Muscle layer of colon (tissue), 2 donors: ENCODE data around the gene USH2A.

Source experiments
- H3K27ac ChIP-seq: one replicate; pipeline ENCODE4 v1.7.0; 2013; ENCODE audit warnings: low read depth, mild to moderate bottlenecking, low read length, moderate library complexity
- H3K27me3 ChIP-seq, 2 donors: one replicate each; pipeline ENCODE4 v1.7.0; 2013; ENCODE audit warnings: low read length in 2 of 2, mild to moderate bottlenecking in 2 of 2; ENCODE audit not compliant: insufficient read depth in 2 of 2, control insufficient read depth in 1 of 2
- H3K36me3 ChIP-seq: one replicate; pipeline ENCODE4 v1.7.0; 2013; ENCODE audit warnings: mild to moderate bottlenecking, low read length; ENCODE audit not compliant: insufficient read depth
- H3K4me1 ChIP-seq: one replicate; pipeline ENCODE4 v1.7.0; 2013; ENCODE audit warnings: mild to moderate bottlenecking, low read length; ENCODE audit not compliant: insufficient read depth
- H3K4me3 ChIP-seq, 2 donors: one replicate each; pipeline ENCODE4 v1.7.0; 2013; ENCODE audit warnings: low read length in 2 of 2, low read depth in 1 of 2, mild to moderate bottlenecking in 1 of 2, moderate library complexity in 1 of 2
- H3K9ac ChIP-seq: one replicate; pipeline ENCODE4 v1.7.0; 2013; ENCODE audit warnings: low read length
- H3K9me3 ChIP-seq: one replicate; pipeline ENCODE4 v1.7.0; 2013; ENCODE audit warnings: mild to moderate bottlenecking, low read length
- donor health status: abdominal sarcoma.
- donor health status: Adenocarcinoma of cecum.

USH2A gene

DNA sequence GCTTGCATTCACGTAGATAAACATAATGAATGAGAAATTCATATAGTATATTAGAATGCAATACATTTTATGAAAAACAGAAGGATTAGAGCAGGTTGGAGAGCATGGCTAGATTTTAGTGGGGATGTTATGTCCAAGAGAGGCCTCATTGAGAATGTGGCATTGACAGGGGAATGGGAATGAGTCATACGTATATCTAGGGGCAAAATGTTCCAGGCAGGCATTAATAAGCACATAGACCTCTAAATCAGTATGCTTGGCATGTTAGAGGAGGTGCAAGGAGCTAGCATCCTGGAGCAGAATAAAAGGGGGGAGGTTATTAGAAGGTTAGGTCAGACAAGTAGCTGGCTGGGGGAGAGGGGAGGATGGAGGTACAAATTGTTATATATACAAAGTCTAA is 93.0 kb downstream of the USH2A start:
- Histone ChIP-seq H3K4me3 (no peak overlapping the region), H3K4me1 (no peaks in the 10 kb centered on the region), H3K36me3 (no peaks in the 10 kb centered on the region), H3K27ac (no peak overlapping the region), H3K27me3 (no peaks in the 10 kb centered on the region), H3K9ac (no peak overlapping the region), H3K9me3 (no peaks in the 10 kb centered on the region)

DNA sequence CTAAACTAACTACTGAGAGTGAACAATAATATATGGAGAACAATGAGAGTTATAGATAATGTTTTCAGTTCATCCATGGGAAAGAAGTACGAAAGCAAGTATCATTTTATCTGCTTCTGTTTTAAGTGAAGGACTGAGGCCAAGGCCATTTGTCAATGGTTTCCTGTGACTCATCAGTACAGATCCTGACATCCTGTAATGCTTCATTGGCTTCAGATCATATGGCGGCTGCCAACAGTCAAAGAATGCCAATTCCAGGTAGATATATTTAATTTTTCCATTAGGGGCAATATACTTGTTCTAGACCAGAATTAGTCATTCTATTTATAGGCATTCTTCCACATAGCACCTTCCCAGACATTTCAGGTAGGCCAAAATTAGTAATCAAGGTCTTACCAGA is 97.3 kb downstream of the USH2A start:
- H3K36me3 ChIP-seq: no peaks in the 10 kb centered on the region
- no peak overlapping the region for H3K9ac ChIP-seq
- H3K4me3 ChIP-seq: no peak overlapping the region
- no peaks in the 10 kb centered on the region for H3K4me1 ChIP-seq
- no peaks in the 10 kb centered on the region for H3K27me3 ChIP-seq
- H3K27ac ChIP-seq: no peak overlapping the region
- no peaks in the 10 kb centered on the region for H3K9me3 ChIP-seq

DNA sequence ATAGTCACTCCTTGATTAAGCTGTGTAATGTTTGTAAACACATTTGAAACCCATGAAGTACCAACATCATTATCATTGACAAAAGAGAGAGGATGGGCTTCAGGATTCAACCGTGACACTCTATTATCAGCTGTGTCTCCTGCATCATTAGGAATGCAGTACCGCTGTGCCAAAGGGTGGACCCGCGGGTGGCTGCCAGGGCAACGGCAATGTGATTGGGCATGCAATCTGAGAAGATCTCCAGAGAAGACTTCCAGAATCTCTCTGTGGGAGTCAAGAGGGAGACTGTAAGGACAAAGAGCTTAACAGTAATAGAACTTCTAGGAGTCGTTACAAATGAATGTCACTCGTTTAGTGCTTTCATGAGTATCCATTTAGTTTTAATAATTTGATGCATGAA is 97.9 kb downstream of the USH2A start:
- H3K9me3 ChIP-seq: no peaks in the 10 kb centered on the region
- H3K4me1 ChIP-seq: no peaks in the 10 kb centered on the region
- H3K27me3 ChIP-seq: no peaks in the 10 kb centered on the region
- no peak overlapping the region for H3K4me3 ChIP-seq
- no peak overlapping the region for H3K27ac ChIP-seq
- H3K9ac ChIP-seq: no peak overlapping the region
- no peaks in the 10 kb centered on the region for H3K36me3 ChIP-seq

DNA sequence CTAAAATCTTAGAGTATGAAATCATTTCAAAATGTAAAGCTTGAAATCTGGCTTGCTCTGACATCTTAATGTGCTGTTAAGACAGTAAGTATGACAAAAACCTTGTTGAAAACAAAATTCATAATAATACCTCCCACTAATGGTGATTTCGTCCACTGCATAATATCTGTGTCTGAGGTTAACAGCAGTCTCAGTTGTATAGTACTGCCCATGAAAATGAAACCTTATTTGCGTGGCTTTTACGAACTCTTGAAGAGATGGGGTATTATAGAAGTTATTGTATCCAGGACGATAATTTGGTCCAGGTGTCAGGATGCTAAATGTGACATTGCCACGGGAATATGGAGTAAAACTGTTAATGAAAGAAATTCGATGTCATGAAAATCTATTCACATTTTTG is 99.9 kb downstream of the USH2A start:
- Histone ChIP-seq H3K4me1 (no peaks in the 10 kb centered on the region), H3K9me3 (no peaks in the 10 kb centered on the region), H3K9ac (no peak overlapping the region), H3K36me3 (no peaks in the 10 kb centered on the region), H3K4me3 (no peak overlapping the region), H3K27me3 (no peaks in the 10 kb centered on the region), H3K27ac (no peak overlapping the region)

DNA sequence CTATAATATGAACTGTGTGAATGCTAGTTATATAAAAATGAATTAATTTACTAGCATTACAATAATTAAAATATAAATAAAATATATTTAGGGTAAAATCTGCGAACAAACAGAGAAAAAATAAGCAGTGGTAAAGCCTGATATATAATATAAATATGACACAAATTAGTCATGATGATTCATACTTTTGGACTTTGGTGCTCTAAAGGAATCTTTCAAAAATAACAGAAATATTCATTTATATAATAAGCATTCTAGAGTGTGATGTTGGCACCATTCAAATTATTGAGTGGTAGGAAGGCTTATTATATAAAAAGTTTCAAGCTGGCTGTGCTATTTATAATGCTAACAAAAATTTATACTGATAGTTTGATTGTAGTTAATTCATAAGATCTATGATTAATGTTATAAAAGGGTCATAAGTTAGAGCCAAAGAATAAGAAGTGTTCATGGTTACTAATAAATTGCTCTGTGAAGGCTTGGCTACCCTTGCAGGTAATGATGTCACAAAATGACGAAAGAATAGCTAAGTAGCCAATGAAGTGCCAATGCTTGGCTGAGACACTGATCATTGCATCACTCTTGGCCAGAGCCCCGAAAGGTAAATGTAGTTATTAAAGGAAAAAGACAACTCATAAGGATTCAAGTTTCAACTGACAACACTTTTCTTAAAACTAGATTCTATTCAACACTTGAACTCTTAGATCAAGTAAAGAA is 108.7 kb downstream of the USH2A start:
- no peaks in the 10 kb centered on the region for H3K36me3 ChIP-seq
- no peaks in the 10 kb centered on the region for H3K27me3 ChIP-seq
- H3K4me1 ChIP-seq: no peaks in the 10 kb centered on the region
- H3K9ac ChIP-seq: no peak overlapping the region
- H3K27ac ChIP-seq: no peak overlapping the region
- H3K9me3 ChIP-seq: no peaks in the 10 kb centered on the region
- no peak overlapping the region for H3K4me3 ChIP-seq

DNA sequence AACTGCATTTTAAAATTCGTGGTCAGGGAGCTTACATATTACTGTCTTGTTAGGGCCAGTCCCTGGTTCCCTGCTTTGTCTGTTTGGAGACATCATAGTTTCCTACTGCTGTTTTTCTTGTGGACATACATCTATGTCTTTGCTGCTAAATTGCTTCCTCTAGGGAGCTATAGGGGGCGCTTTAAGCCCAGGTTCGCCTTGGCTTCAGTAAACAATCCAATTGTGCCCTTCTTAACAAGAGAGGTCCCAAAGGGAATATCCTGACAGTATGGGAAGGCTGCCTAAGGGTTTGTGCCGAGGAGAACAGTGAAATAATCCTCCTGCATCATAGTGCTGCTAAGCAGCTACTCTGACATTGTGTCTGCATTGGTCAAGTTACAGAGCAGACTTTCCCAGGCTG is 112.5 kb downstream of the USH2A start:
- no peak overlapping the region for H3K4me3 ChIP-seq
- H3K9me3 ChIP-seq: no peaks in the 10 kb centered on the region
- H3K36me3 ChIP-seq: no peaks in the 10 kb centered on the region
- H3K9ac ChIP-seq: no peak overlapping the region
- H3K27ac ChIP-seq: no peak overlapping the region
- no peaks in the 10 kb centered on the region for H3K4me1 ChIP-seq
- H3K27me3 ChIP-seq: no peaks in the 10 kb centered on the region

DNA sequence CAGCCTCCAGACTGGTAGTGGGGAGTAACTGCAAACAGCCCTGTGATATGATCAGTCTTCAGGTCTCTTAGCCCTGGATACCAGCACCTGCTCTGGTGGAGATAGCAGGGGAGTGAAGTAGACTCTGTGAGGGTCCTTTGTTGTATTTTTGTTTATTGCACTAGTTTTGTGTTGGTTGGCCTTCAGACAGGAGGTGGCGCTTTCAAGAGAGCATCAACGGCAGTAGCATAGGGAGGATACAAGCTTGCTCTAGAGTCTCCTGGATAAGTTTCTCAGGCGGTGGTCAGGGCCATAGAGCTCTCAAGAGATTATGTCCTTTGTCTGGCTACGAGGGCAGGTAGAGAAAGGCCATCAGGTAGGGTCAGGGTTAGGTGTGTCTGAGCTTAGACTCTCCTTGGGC is 116.4 kb downstream of the USH2A start:
- no peak overlapping the region for H3K27ac ChIP-seq
- no peaks in the 10 kb centered on the region for H3K36me3 ChIP-seq
- H3K4me1 ChIP-seq: no peaks in the 10 kb centered on the region
- H3K27me3 ChIP-seq: no peaks in the 10 kb centered on the region
- H3K9me3 ChIP-seq: no peaks in the 10 kb centered on the region
- no peak overlapping the region for H3K4me3 ChIP-seq
- H3K9ac ChIP-seq: no peak overlapping the region

DNA sequence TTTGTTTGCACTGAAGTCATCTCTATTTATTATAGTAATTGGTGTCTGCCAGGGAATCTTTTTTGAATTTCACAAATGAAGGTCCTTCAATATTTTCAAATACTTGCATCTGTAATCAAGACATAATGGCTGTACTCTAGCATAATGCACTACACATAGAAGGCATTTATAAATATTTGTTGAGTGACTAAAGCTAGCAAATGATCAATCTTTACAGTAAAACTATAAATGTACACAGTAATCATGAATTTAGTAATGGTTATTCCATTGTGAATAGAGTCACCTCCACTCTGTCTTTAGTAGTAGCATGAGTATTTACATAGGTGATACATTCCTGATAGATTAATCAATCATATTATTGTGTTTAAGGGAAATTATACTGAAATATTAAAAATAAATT is 119.6 kb downstream of the USH2A start:
- H3K27me3 ChIP-seq: no peaks in the 10 kb centered on the region
- H3K9ac ChIP-seq: no peak overlapping the region
- H3K4me1 ChIP-seq: no peaks in the 10 kb centered on the region
- H3K9me3 ChIP-seq: no peaks in the 10 kb centered on the region
- H3K36me3 ChIP-seq: no peaks in the 10 kb centered on the region
- no peak overlapping the region for H3K27ac ChIP-seq
- H3K4me3 ChIP-seq: no peak overlapping the region

DNA sequence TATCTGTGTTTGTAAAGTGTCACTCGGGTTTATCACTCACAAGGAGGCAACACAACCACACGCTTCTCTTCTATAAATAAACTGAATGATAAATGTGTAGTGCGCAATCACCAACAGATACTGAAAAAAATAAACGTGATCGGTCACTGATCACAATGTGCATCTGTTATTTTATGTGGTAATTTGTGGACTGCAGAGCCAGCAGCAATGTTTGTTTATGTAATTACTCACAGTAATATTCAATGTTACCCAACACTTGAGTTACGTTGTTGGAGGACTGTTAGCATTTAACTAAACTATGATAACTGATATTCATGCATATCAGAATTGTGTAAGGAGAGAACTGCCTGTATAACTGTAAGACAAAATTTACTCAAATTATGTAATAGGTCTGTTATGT is 129.6 kb downstream of the USH2A start:
- Histone ChIP-seq H3K9ac (no peak overlapping the region), H3K4me3 (no peak overlapping the region), H3K4me1 (no peaks in the 10 kb centered on the region), H3K27me3 (no peaks in the 10 kb centered on the region), H3K27ac (no peak overlapping the region), H3K9me3 (no peaks in the 10 kb centered on the region), H3K36me3 (no peaks in the 10 kb centered on the region)

DNA sequence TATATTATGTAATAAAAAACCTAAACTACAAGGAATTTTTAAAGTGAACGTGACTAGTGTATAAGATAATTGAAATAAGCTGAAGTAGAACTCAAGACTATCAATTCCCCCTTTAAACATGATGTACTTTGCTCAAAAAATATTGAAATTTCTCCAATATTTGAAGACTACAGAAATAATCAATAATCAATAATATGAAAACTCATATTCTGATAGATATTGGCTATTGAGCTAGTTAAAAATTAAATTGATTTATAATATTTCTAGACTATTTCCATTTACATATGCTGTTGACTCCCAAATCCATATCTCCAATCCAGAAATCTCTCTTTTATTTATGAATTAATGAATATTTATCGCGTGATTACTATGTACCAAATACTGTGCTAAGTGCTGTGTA is 133.2 kb downstream of the USH2A start:
- Histone ChIP-seq H3K9me3 (no peaks in the 10 kb centered on the region), H3K27ac (no peak overlapping the region)

DNA sequence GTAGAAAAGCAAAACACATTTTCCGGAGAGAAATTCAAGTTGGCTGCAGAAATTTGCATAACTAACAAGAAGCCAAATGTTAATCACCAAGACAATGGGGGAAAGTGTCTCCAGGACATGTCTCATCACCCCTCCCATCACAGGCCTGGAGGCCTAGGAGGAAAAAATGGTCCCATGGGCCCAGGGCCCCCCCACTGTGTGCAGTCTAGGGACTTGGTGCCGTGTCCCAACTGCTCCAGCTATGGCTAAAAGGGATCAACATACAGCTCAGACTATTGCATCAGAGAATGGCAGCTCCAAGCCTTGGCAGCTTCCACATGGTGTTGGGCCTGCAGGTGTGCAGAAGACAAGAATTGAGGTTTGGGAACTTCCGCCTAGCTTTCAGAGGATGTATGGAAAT is 138.2 kb downstream of the USH2A start:
- no peak overlapping the region for H3K4me3 ChIP-seq
- no peaks in the 10 kb centered on the region for H3K27me3 ChIP-seq
- no peaks in the 10 kb centered on the region for H3K36me3 ChIP-seq
- no peak overlapping the region for H3K9ac ChIP-seq
- no peaks in the 10 kb centered on the region for H3K4me1 ChIP-seq
- no peaks in the 10 kb centered on the region for H3K9me3 ChIP-seq
- no peak overlapping the region for H3K27ac ChIP-seq

More for the DNA sequence above, 133.2 kb downstream of the USH2A start:
- H3K36me3 ChIP-seq: no peaks in the 10 kb centered on the region
- no peaks in the 10 kb centered on the region for H3K27me3 ChIP-seq
- H3K4me3 ChIP-seq: no peak overlapping the region
- H3K9ac ChIP-seq: no peak overlapping the region
- no peaks in the 10 kb centered on the region for H3K4me1 ChIP-seq

DNA sequence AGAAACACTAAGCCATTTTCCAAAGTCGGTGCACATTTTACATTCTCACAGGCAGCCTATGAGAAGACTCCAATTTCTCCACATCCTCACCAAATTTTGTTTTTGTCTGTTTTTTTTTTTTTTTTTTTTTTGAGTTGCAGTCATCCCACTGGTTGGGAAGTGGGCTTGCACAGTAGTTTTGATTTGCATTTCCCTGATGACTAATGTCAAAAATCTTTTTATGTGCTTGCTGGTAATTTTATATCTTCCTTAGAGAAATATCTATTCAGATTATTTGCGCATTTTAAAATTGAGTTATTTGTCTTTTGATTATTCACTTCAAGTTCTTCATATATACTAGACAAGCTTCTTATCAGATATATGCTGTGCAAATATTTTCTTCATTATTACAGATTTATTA is 141.5 kb downstream of the USH2A start:
- Histone ChIP-seq H3K9me3 (no peaks in the 10 kb centered on the region), H3K9ac (no peak overlapping the region), H3K27ac (no peak overlapping the region), H3K4me3 (no peak overlapping the region), H3K36me3 (no peaks in the 10 kb centered on the region), H3K4me1 (no peaks in the 10 kb centered on the region), H3K27me3 (no peaks in the 10 kb centered on the region)
